GM12891 (cell line): ENCODE results near the gene ME3.

Source experiments
- PAX5 ChIP-seq: IDR thresholded peaks from 2 replicates; pipeline ENCODE4 v1.6.1; 2011; ENCODE audit warnings: low read length, moderate library complexity, mild to moderate bottlenecking; ENCODE audit not compliant: insufficient read depth, severe bottlenecking
- POLR2A ChIP-seq: IDR thresholded peaks from 2 replicates; pipeline ENCODE4 v1.6.1; 2011; ENCODE audit warnings: low read depth, low read length, control low read depth
- POLR2AphosphoS5 ChIP-seq: IDR thresholded peaks from 2 replicates; pipeline ENCODE4 v1.6.1; 2011; ENCODE audit warnings: low read depth, low read length, control low read depth
- SPI1 ChIP-seq: IDR thresholded peaks from 2 replicates; pipeline ENCODE4 v1.6.1; 2011; ENCODE audit warnings: low read depth, low read length, control low read depth
- TAF1 ChIP-seq: IDR thresholded peaks from 2 replicates; pipeline ENCODE4 v1.6.1; 2011; ENCODE audit warnings: low read depth, low read length, control low read depth

DNA sequence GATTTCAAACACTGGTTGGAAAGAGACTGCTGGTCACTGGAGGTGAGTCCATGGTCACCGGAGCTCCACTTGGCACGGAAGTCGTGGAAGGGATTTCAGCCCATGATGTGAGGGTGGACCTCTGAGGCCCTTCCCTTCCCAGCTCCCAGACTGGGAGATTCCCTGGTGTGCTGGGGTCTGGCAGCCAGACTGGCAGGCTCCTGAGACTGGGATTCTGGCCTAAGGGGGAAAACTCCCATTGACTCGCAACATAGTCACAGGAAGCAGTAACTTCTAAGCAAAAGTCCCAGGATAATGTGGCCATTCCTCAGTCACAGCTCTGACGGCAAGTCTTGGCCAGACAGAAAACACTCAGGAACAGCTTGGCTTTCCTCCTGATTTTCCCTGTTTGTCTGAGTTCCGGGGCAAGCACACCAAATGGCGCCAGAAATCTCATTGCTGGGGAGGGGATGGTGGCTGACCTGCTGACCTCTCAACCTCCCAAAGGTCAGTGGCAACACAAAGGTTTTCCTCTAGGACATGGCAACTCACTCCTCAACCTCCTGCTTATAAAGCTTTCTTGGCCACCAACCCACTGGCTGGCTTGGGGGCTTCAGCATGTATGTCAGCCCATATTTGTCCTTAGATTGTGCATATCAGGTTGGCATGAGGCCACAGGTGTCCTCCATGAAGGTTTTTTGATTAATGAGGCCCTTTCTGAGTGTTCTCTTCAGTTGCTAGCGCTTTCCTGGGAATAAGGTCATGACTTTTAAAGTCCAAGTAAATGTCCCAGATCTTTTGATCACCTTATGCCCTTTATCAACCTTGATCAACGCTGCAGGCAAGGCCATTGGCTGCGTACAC lies 198.2 kb downstream of the ME3 start:
- TF ChIP-seq POLR2A (no peak), POLR2AphosphoS5 (no peak), PAX5 (no peak), TAF1 (no peak), SPI1 (no peak)
